GM18502 (cell line): Measurements from ENCODE around the gene B2M.
"Not testable (repeated sequence)": the region's sequence is repeated elsewhere in the genome, so short reads cannot be mapped to it uniquely, and the experiment has no call there.

ENCODE experiments used
- ATAC-seq: cut with Tn5 transposase; IDR thresholded peaks from one replicate; pipeline ENCODE4 v1.9.1; 2021; ENCODE audit warnings: mild to moderate bottlenecking; ENCODE audit not compliant: unreplicated experiment, poor library complexity

B2M gene

DNA sequence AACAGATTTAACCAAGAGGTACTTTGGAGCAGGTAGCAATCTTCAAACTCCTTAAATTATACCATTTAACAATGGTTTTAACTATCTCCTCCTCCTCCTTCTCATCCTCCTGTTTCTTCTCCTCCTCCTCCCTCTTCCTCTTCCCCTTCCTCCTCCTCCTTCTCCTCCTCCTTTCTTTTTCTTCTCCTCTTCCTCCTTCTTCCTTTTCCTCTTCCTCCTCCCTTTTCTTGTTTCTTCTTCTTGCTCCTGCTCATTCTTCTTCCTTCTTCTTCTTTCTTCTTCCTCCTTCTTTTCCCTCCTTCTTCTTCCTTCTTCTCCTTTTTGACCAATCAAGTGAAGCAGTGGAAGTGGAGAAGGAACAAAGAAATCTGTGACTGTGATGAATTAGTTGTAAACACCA is 14.3 kb upstream of the B2M start:
- no peak for ATAC-seq

DNA sequence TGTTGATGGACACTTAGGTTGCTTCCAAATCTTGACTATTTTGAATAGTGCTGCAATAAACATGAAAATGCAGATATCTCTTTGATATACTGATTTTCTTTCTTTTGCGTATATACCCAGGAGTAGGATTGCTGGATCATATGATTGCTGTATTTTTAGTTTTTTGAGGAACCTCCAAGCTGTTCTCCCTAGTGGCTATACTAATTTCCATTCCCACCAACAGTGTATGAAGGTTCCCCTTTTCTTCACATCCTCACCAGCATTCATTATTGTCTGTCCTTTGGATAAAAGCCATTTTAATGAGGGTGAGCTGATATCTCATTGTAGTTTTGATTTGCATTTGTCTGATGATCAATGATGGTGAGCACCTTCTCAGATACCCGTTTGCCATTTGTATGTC is 12.7 kb upstream of the B2M start:
- ATAC-seq = no peak

DNA sequence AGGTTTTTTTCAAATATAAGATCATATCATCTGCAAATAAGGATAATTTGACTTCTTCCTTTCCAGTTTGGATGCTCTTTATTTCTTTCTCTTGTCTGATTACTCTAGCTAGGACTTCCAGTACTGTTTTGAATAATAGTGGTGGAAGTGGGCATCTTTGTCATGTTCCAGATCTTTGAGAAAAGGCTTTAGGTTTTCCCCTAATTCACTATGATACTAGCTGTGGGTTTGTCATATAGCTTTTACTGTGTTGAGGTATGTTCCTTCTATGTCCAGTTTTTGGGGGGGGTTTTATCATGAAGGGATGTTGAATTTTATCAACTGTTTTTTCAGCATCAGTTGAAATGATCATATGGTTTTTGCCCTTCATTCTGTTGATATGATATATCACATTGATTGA is 10.6 kb upstream of the B2M start:
- not testable (repeated sequence) for ATAC-seq

DNA sequence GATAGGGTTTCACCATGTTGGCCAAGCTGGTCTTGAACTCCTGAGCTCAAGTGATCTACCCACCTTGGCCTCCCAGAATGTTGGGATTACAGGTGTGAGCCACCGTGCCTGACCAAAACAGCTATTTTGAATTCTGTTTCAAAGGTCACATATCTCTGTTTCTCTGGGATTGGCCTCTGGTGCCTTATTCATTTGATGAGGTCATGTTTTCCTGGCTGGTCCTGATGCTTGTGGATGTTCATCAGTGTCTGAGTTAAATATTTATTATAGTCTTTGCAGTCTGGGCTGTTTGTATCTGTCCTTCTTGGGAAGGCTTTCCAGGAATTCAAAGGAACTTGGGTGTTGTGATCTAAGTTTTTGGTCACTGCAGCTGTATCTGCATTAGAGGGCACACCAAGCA is 5.3 kb upstream of the B2M start:
- ATAC-seq = no peak

DNA sequence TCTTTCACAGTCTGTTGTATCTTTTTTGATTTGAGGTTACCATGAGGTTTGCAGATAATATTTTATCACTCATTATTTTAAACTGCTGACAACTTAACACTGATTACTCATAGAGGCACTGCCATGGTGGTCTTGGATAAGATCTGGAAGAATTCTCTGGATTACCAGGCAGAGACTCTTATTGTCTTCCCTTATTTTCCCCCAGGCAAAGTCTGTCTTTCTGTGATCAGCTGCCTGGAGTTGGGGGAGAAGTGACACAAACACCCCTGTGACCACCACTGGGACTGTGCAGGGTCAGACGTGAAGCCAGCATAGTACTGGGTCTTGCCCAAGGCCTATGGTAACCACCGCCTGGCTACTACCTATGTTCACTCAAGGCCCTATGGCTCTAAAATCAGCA is 4.9 kb upstream of the B2M start:
- no peak for ATAC-seq

DNA sequence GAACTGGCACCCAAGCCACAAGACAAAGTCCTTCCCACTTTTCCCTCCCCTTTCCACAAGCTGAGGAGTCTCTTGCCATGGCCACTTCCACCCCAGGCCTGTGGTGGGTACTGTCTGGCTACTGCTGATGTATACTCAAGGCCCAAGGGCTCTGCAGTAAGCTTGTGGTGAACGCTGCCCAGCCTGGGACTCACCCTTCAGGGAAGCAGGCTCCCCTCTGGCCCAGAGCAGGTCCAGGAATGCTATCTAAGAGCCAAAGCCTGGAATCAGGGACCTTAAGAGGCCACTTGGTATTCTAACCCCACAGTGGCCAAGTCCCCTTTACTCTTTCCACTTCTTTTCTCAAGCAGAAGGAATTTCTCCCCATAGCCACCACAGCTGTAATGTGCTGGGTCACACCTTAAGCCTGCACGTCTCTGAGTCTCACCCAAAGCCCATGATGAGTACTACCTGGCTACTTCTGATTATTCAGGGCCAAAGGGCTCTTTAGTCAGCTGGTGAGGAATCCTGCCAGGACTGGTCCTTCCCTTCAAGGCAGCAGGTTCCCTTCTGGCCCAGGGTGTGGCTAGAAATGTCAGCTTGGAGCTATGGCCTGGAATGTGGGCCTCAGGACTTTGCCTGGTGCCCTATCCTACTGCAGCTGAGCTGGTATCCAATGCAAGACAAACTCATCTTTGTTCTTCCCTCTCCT is 4.2 kb upstream of the B2M start:
- ATAC-seq = no peak

DNA sequence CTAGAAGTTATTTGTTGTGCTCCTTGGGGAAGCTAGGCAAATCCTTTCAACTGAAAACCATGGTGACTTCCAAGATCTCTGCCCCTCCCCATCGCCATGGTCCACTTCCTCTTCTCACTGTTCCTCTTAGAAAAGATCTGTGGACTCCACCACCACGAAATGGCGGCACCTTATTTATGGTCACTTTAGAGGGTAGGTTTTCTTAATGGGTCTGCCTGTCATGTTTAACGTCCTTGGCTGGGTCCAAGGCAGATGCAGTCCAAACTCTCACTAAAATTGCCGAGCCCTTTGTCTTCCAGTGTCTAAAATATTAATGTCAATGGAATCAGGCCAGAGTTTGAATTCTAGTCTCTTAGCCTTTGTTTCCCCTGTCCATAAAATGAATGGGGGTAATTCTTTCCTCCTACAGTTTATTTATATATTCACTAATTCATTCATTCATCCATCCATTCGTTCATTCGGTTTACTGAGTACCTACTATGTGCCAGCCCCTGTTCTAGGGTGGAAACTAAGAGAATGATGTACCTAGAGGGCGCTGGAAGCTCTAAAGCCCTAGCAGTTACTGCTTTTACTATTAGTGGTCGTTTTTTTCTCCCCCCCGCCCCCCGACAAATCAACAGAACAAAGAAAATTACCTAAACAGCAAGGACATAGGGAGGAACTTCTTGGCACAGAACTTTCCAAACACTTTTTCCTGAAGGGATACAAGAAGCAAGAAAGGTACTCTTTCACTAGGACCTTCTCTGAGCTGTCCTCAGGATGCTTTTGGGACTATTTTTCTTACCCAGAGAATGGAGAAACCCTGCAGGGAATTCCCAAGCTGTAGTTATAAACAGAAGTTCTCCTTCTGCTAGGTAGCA is 851 bp upstream of the B2M start:
- ATAC-seq = peak; percentile 24

DNA sequence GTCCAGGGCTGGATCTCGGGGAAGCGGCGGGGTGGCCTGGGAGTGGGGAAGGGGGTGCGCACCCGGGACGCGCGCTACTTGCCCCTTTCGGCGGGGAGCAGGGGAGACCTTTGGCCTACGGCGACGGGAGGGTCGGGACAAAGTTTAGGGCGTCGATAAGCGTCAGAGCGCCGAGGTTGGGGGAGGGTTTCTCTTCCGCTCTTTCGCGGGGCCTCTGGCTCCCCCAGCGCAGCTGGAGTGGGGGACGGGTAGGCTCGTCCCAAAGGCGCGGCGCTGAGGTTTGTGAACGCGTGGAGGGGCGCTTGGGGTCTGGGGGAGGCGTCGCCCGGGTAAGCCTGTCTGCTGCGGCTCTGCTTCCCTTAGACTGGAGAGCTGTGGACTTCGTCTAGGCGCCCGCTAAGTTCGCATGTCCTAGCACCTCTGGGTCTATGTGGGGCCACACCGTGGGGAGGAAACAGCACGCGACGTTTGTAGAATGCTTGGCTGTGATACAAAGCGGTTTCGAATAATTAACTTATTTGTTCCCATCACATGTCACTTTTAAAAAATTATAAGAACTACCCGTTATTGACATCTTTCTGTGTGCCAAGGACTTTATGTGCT is 527 bp downstream of the B2M start:
- ATAC-seq = peak; percentile 16

DNA sequence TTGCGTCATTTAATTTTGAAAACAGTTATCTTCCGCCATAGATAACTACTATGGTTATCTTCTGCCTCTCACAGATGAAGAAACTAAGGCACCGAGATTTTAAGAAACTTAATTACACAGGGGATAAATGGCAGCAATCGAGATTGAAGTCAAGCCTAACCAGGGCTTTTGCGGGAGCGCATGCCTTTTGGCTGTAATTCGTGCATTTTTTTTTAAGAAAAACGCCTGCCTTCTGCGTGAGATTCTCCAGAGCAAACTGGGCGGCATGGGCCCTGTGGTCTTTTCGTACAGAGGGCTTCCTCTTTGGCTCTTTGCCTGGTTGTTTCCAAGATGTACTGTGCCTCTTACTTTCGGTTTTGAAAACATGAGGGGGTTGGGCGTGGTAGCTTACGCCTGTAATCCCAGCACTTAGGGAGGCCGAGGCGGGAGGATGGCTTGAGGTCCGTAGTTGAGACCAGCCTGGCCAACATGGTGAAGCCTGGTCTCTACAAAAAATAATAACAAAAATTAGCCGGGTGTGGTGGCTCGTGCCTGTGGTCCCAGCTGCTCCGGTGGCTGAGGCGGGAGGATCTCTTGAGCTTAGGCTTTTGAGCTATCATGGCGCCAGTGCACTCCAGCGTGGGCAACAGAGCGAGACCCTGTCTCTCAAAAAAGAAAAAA is 1.2 kb downstream of the B2M start:
- ATAC-seq = no peak

DNA sequence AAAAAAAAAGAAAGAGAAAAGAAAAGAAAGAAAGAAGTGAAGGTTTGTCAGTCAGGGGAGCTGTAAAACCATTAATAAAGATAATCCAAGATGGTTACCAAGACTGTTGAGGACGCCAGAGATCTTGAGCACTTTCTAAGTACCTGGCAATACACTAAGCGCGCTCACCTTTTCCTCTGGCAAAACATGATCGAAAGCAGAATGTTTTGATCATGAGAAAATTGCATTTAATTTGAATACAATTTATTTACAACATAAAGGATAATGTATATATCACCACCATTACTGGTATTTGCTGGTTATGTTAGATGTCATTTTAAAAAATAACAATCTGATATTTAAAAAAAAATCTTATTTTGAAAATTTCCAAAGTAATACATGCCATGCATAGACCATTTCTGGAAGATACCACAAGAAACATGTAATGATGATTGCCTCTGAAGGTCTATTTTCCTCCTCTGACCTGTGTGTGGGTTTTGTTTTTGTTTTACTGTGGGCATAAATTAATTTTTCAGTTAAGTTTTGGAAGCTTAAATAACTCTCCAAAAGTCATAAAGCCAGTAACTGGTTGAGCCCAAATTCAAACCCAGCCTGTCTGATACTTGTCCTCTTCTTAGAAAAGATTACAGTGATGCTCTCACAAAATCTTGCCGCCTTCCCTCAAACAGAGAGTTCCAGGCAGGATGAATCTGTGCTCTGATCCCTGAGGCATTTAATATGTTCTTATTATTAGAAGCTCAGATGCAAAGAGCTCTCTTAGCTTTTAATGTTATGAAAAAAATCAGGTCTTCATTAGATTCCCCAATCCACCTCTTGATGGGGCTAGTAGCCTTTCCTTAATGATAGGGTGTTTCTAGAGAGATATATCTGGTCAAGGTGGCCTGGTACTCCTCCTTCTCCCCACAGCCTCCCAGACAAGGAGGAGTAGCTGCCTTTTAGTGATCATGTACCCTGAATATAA is 2.0 kb downstream of the B2M start:
- no peak for ATAC-seq

DNA sequence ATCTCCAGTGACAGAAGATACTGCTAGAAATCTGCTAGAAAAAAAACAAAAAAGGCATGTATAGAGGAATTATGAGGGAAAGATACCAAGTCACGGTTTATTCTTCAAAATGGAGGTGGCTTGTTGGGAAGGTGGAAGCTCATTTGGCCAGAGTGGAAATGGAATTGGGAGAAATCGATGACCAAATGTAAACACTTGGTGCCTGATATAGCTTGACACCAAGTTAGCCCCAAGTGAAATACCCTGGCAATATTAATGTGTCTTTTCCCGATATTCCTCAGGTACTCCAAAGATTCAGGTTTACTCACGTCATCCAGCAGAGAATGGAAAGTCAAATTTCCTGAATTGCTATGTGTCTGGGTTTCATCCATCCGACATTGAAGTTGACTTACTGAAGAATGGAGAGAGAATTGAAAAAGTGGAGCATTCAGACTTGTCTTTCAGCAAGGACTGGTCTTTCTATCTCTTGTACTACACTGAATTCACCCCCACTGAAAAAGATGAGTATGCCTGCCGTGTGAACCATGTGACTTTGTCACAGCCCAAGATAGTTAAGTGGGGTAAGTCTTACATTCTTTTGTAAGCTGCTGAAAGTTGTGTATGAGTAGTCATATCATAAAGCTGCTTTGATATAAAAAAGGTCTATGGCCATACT is 4.0 kb downstream of the B2M start:
- ATAC-seq = no peak

DNA sequence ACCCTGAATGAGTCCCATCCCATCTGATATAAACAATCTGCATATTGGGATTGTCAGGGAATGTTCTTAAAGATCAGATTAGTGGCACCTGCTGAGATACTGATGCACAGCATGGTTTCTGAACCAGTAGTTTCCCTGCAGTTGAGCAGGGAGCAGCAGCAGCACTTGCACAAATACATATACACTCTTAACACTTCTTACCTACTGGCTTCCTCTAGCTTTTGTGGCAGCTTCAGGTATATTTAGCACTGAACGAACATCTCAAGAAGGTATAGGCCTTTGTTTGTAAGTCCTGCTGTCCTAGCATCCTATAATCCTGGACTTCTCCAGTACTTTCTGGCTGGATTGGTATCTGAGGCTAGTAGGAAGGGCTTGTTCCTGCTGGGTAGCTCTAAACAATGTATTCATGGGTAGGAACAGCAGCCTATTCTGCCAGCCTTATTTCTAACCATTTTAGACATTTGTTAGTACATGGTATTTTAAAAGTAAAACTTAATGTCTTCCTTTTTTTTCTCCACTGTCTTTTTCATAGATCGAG is 4.5 kb downstream of the B2M start:
- ATAC-seq = no peak

DNA sequence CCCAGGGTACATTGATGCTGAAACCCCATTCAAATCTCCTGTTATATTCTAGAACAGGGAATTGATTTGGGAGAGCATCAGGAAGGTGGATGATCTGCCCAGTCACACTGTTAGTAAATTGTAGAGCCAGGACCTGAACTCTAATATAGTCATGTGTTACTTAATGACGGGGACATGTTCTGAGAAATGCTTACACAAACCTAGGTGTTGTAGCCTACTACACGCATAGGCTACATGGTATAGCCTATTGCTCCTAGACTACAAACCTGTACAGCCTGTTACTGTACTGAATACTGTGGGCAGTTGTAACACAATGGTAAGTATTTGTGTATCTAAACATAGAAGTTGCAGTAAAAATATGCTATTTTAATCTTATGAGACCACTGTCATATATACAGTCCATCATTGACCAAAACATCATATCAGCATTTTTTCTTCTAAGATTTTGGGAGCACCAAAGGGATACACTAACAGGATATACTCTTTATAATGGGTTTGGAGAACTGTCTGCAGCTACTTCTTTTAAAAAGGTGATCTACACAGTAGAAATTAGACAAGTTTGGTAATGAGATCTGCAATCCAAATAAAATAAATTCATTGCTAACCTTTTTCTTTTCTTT is 5.8 kb downstream of the B2M start:
- ATAC-seq = no peak

DNA sequence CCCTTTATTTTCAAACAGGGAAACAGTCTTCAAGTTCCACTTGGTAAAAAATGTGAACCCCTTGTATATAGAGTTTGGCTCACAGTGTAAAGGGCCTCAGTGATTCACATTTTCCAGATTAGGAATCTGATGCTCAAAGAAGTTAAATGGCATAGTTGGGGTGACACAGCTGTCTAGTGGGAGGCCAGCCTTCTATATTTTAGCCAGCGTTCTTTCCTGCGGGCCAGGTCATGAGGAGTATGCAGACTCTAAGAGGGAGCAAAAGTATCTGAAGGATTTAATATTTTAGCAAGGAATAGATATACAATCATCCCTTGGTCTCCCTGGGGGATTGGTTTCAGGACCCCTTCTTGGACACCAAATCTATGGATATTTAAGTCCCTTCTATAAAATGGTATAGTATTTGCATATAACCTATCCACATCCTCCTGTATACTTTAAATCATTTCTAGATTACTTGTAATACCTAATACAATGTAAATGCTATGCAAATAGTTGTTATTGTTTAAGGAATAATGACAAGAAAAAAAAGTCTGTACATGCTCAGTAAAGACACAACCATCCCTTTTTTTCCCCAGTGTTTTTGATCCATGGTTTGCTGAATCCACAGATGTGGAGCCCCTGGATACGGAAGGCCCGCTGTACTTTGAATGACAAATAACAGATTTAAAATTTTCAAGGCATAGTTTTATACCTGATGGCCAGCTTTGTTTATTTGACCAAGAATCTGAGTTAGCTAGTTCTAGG is 7.0 kb downstream of the B2M start:
- ATAC-seq = no peak

DNA sequence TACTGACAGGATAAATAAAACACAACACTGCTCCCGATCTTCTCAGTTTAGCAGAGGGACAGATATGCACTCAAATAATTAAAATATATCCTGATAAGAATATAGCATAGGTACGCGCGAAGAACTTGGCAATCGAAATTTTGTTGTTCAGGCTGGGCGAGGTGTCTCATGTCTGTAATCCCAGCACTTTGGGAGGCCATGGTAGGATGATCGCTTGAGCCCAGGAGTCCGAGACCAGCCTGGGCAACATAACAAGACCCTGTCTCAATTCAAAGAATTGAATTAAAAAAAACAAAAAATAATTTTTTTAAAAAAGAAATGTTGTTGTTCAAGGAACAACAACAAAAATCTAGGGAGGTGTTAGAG is 7.6 kb downstream of the B2M start:
- no peak for ATAC-seq

DNA sequence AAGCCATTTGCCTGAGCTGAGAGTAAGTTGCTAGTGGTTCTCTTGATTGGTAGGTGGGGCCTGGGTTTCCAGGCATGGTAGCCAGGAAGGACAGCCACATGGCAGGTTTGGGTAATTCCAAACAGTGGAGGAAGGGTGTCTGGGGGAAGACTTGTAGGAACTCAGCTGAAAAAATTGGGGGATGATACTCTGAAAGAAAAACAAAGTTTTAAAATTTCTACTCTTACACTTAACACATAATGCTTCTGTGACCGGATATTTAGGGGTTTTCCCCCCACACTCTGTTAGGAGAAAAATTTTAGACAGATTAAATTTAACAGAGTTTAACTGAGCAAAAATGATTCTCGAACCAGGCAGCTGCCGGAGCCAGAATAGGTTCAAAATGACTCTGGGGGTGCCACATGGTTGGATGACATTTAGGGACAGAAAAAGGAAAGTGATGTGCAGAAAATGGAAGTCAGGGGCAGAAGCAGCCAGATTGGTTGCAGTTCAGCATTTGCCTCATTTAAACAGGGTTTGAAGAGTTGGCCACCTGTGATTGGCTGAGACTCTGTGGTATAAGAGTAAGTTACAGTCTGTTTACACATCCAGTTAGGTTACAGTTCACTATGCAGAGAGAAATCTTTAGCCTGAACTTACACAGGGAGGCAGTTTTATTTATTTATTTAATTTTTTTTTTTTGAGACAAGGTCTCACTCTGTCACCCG is 8.1 kb downstream of the B2M start:
- peak; percentile 49 for ATAC-seq

DNA sequence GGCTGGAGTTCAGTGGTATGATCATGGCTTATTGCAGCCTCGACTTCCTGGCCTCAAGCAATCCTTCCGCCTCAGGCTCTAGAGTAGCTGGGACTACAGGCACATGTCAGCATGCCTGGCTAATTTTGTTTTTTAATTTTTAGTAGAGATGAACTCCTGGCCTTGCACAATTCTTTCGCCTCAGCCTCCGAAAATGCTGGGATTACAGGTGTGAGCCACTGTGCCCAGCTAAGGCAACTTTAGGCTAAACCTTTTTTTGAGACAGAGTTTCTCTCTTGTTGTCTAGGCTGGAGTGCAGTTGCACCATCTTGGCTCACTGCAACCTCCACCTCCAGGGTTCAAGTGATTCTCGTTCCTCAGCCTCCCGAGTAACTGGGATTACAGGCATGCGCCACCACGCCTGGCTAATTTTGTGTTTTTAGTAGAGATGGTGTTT is 8.7 kb downstream of the B2M start:
- not testable (repeated sequence) for ATAC-seq
